Progenitor cell of endocrine pancreas (in vitro differentiated cells): ENCODE measurements around the gene LYPD6. TPM values are rescaled to one million over a fixed set of nuclear protein-coding genes. Genes with fewer than 3 reads are reported as not detected.

Experiments
- DNase-seq: peaks from one replicate; pipeline ENCODE4 v3.0.0; 2021; ENCODE audit warnings: low spot score; ENCODE audit not compliant: unreplicated experiment
- H3K27ac Mint-ChIP-seq: 2 replicates; pipeline ENCODE4 v1.8.0; 2021; ENCODE audit warnings: mild to moderate bottlenecking, moderate library complexity, mixed read lengths
- H3K27me3 Mint-ChIP-seq: 2 replicates; pipeline ENCODE4 v1.8.0; 2021; ENCODE audit warnings: mixed read lengths
- H3K36me3 Mint-ChIP-seq: 2 replicates; pipeline ENCODE4 v1.8.0; 2022; ENCODE audit warnings: mixed read lengths; ENCODE audit not compliant: insufficient read depth
- H3K4me1 Mint-ChIP-seq: 2 replicates; pipeline ENCODE4 v1.8.0; 2021; ENCODE audit warnings: low read depth, mixed read lengths
- H3K4me3 Mint-ChIP-seq: 2 replicates; pipeline ENCODE4 v1.8.0; 2021; ENCODE audit warnings: low read depth, mild to moderate bottlenecking, moderate library complexity, mixed read lengths
- H3K9me3 Mint-ChIP-seq: 2 replicates; pipeline ENCODE4 v1.8.0; 2021; ENCODE audit warnings: low read depth, mixed read lengths
- CTCF ChIP-seq: fragments of 200-600 bp; sonication (generic); IDR thresholded peaks from one replicate; pipeline ENCODE4 v1.5.0; 2021; ENCODE audit warnings: antibody characterized with exemption, mild to moderate bottlenecking; ENCODE audit not compliant: unreplicated experiment
- total RNA-seq: library from RNA; stranded (reverse); gene quantifications from 2 replicates; pipeline ENCODE4 v1.2.1, GENCODE V29; 2021

LYPD6 gene
- total RNA-seq, 1 donor from 2014 or later = 30.1 TPM

GRCh38 chr2:149422337-149422990 is 92.1 kb downstream of the LYPD6 start:
- Mint-ChIP-seq H3K36me3 (peaks cover 4% of the 10 kb centered on the region), H3K4me1 (peaks cover 54% of the 10 kb centered on the region), H3K4me3 (no peak overlapping the region), H3K27ac (peak overlapping the region; percentile 53), H3K27me3 (no peaks in the 10 kb centered on the region), H3K9me3 (no peaks in the 10 kb centered on the region)
- no peak for DNase-seq
- no peak for TF ChIP-seq CTCF

- Mint-ChIP-seq H3K27ac (peak overlapping the region; percentile 53), H3K27me3 (no peaks in the 10 kb centered on the region), H3K9me3 (no peaks in the 10 kb centered on the region), H3K36me3 (peaks cover 4% of the 10 kb centered on the region), H3K4me1 (peaks cover 59% of the 10 kb centered on the region), H3K4me3 (no peak overlapping the region)
- DNase-seq = no peak
- TF ChIP-seq CTCF = no peak
Observed at GRCh38 chr2:149422991-149423338, 92.6 kb downstream of the LYPD6 start.

GRCh38 chr2:149423630-149424029 is 93.2 kb downstream of the LYPD6 start:
- Mint-ChIP-seq H3K4me3 (no peak overlapping the region), H3K4me1 (peaks cover 58% of the 10 kb centered on the region), H3K27me3 (no peaks in the 10 kb centered on the region), H3K36me3 (peaks cover 7% of the 10 kb centered on the region), H3K27ac (no peak overlapping the region), H3K9me3 (no peaks in the 10 kb centered on the region)
- no peak for TF ChIP-seq CTCF
- no peak for DNase-seq

- peaks cover 2% of the 10 kb centered on the region for H3K9me3 Mint-ChIP-seq
- H3K36me3 Mint-ChIP-seq = peaks cover 17% of the 10 kb centered on the region
- DNase-seq = no peak
- peaks cover 49% of the 10 kb centered on the region for H3K4me1 Mint-ChIP-seq
- no peaks in the 10 kb centered on the region for H3K27me3 Mint-ChIP-seq
- H3K27ac Mint-ChIP-seq = peak overlapping the region; percentile 94
- TF ChIP-seq CTCF = no peak
- peak overlapping the region; percentile 37 for H3K4me3 Mint-ChIP-seq
Observed at GRCh38 chr2:149427387-149427786, 97.0 kb downstream of the LYPD6 start.

GRCh38 chr2:149428783-149429182 is 98.4 kb downstream of the LYPD6 start:
- TF ChIP-seq CTCF = no peak
- Mint-ChIP-seq H3K27ac (no peak overlapping the region), H3K36me3 (peaks cover 17% of the 10 kb centered on the region), H3K9me3 (peaks cover 2% of the 10 kb centered on the region), H3K27me3 (no peaks in the 10 kb centered on the region), H3K4me3 (no peak overlapping the region), H3K4me1 (peaks cover 41% of the 10 kb centered on the region)
- no peak for DNase-seq
